Sigmoid colon (tissue), 7 donors: ENCODE measurements around the gene BCAT1. TPM values are rescaled to one million over a fixed set of nuclear protein-coding genes. Genes with fewer than 3 reads are reported as not detected.

Experiments
- polyA plus RNA-seq, 3 donors: library from polyadenylated mRNA; stranded (reverse); fragments of 200-250 nt; gene quantifications; one replicate each; pipeline ENCODE4 v1.2.3, GENCODE V29; 2013
- total RNA-seq, 4 donors: library from RNA; depleted of rRNA; stranded (reverse); fragments of >200 nt; gene quantifications; one replicate each; pipeline ENCODE4 v1.1.0, GENCODE V29; 2016
- donor health status: healthy with polysubstance abuse.
- donor health status: Bipolar disorder and iron deficiency.
- donor health status: healthy.

The BCAT1 gene
- total and polyA plus RNA-seq, 7 donors = 2.1 to 20.3 (median 12.0) TPM

Other genes starting within 250 kb of the BCAT1 start
- 1 to 10 TPM in 2 of 4 donors, under 1 TPM in 1, not detected in 1; 0.36 to 1.2 (median 1.1) TPM for gene DNAI7, start 246.1 kb upstream of the BCAT1 start, total RNA-seq
- under 1 TPM in 1 of 3 donors, not detected in 2; 0.13 TPM for gene DNAI7, start 246.1 kb upstream of the BCAT1 start, polyA plus RNA-seq
- 10 to 100 TPM; 38.0 to 63.5 (median 49.4) TPM for gene ETFRF1, start 246.1 kb upstream of the BCAT1 start, total RNA-seq
- 10 to 100 TPM; 13.5 to 30.0 (median 18.5) TPM for gene ETFRF1, start 246.1 kb upstream of the BCAT1 start, polyA plus RNA-seq